ENCODE results near the gene PTPRT. TPM values are rescaled to one million over a fixed set of nuclear protein-coding genes. Genes with fewer than 3 reads are reported as not detected.

The PTPRT gene
- total RNA-seq, 1 experiment from 2014 or later = not detected

- H3K27me3 ChIP-seq (ENCODE audit: insufficient read depth, low read length) = no peaks in the 10 kb centered on the region
- H3K9ac ChIP-seq (ENCODE audit: low read length) = no peak overlapping the region
- H3K4me2 ChIP-seq (ENCODE audit: low read length) = no peak overlapping the region
- no peak overlapping the region for H3K27ac ChIP-seq (ENCODE audit: low read depth, low read length)
- ChIA-PET POLR2A (no interaction called here), CTCF (no interaction called here), RAD21 (ENCODE audit: low non-redundant PET in 1 of 2, low total read pairs in 2 of 2, uncharacterized antibody in 2 of 2, unreplicated experiment in 2 of 2) (no interaction called here)
- DNase-seq (ENCODE audit: low read depth, low spot score) (no peak), ATAC-seq (no peak)
- BruUV-seq (replicated peaks) = no TSS peak
- no peaks in the 10 kb centered on the region for H3K36me3 ChIP-seq (ENCODE audit: control insufficient read depth in 1 of 2, insufficient read depth in 2 of 2, low read length in 2 of 2)
- H3K4me3 ChIP-seq (replicated peaks in 1 of 2; ENCODE audit: low read depth in 1 of 2, low read length in 2 of 2) = no peak overlapping the region
- H4K20me1 ChIP-seq (ENCODE audit: insufficient read depth) = no peaks in the 10 kb centered on the region
- no peaks in the 10 kb centered on the region for H3K79me2 ChIP-seq (ENCODE audit: insufficient read depth, low read length)
- H3K9me2 ChIP-seq (ENCODE audit: insufficient read depth) = no peaks in the 10 kb centered on the region
- no peak for TF ChIP-seq CEBPB (IDR thresholded peaks at IDR 0.05; ENCODE audit: low read depth)
- no peak for TF ChIP-seq RAD21 (IDR thresholded peaks at IDR 0.05; ENCODE audit: low read depth)
- no peak for TF ChIP-seq CTCF (IDR thresholded peaks at IDR 0.05 in 2 of 3, conservative IDR thresholded peaks at IDR 0.05 in 1 of 3; ENCODE audit: borderline replicate concordance in 1 of 3, insufficient read depth in 1 of 3, low read depth in 2 of 3, low read length in 2 of 3)
- peaks cover 4 to 25% of the 10 kb centered on the region in 2 experiments; a peak in 2 of 4 replicates for H3K9me3 ChIP-seq (ENCODE audit: control insufficient read depth in 1 of 2, insufficient read depth in 1 of 2, low read depth in 1 of 2, low read length in 2 of 2)
- no peak overlapping the region for H2AFZ ChIP-seq (ENCODE audit: low read depth, low read length, poor library complexity, severe bottlenecking)
- intact Hi-C loops (cut with micrococcal nuclease) = no loop called here
- no peaks in the 10 kb centered on the region for H3K4me1 ChIP-seq (ENCODE audit: control insufficient read depth in 1 of 2, insufficient read depth in 2 of 2, low read length in 2 of 2)
Observed at GRCh38 chr20:42873259-42873658, 316.4 kb downstream of the PTPRT start.

- intact Hi-C loops (cut with micrococcal nuclease) = no loop called here
- no peak for DNase-seq (ENCODE audit: low read depth, low spot score)
- H3K4me2 ChIP-seq (ENCODE audit: low read length) = no peak overlapping the region
- no peak overlapping the region for H3K9ac ChIP-seq (ENCODE audit: low read length)
- ChIA-PET POLR2A (no interaction called here), RAD21 (ENCODE audit: low non-redundant PET in 1 of 2, low total read pairs in 2 of 2, uncharacterized antibody in 2 of 2, unreplicated experiment in 2 of 2) (no interaction called here), CTCF (no interaction called here)
- TF ChIP-seq EZH2phosphoT487 (IDR thresholded peaks at IDR 0.05; ENCODE audit: borderline replicate concordance) (no peak), POLR2A (IDR thresholded peaks at IDR 0.05; ENCODE audit: borderline replicate concordance, extremely low read depth, insufficient read depth, insufficient read length) (no peak), SRF (IDR thresholded peaks at IDR 0.05; ENCODE audit: low read depth) (no peak), RAD21 (IDR thresholded peaks at IDR 0.05; ENCODE audit: low read depth) (no peak), CTCF (IDR thresholded peaks at IDR 0.05 in 2 of 3, conservative IDR thresholded peaks at IDR 0.05 in 1 of 3; ENCODE audit: borderline replicate concordance in 1 of 3, insufficient read depth in 1 of 3, low read depth in 2 of 3, low read length in 2 of 3) (no peak), EGR1 (IDR thresholded peaks at IDR 0.05; ENCODE audit: low read depth) (no peak)
- no peak overlapping the region for H3K4me3 ChIP-seq (replicated peaks in 1 of 2; ENCODE audit: low read depth in 1 of 2, low read length in 2 of 2)
- H3K9me3 ChIP-seq (ENCODE audit: control insufficient read depth in 1 of 2, insufficient read depth in 1 of 2, low read depth in 1 of 2, low read length in 2 of 2) = peaks cover 0 to 25% of the 10 kb centered on the region in 2 experiments; a peak in 2 of 4 replicates
- H3K36me3 ChIP-seq (ENCODE audit: control insufficient read depth in 1 of 2, insufficient read depth in 2 of 2, low read length in 2 of 2) = no peaks in the 10 kb centered on the region
- H3K27ac ChIP-seq (ENCODE audit: low read depth, low read length) = no peak overlapping the region
- H2AFZ ChIP-seq (ENCODE audit: low read depth, low read length, poor library complexity, severe bottlenecking) = no peak overlapping the region
- H3K79me2 ChIP-seq (ENCODE audit: insufficient read depth, low read length) = no peaks in the 10 kb centered on the region
- BruUV-seq (replicated peaks) = no TSS peak
- H3K27me3 ChIP-seq (ENCODE audit: insufficient read depth, low read length) = no peaks in the 10 kb centered on the region
- H3K4me1 ChIP-seq (ENCODE audit: control insufficient read depth in 1 of 2, insufficient read depth in 2 of 2, low read length in 2 of 2) = no peaks in the 10 kb centered on the region
- H4K20me1 ChIP-seq (ENCODE audit: insufficient read depth) = no peaks in the 10 kb centered on the region
- no peak for ATAC-seq
- no peaks in the 10 kb centered on the region for H3K9me2 ChIP-seq (ENCODE audit: insufficient read depth)
Observed at GRCh38 chr20:42864116-42864515, 325.6 kb downstream of the PTPRT start.

Data from HCT116 (cell line).